HG03159 (cell line): Measurements from ENCODE around the gene CCDC9B.

Experiments used
- ATAC-seq: cut with Tn5 transposase; IDR thresholded peaks from one replicate; pipeline ENCODE4 v1.9.1; 2021; ENCODE audit warnings: mild to moderate bottlenecking, moderate library complexity; ENCODE audit not compliant: unreplicated experiment

The CCDC9B gene

DNA sequence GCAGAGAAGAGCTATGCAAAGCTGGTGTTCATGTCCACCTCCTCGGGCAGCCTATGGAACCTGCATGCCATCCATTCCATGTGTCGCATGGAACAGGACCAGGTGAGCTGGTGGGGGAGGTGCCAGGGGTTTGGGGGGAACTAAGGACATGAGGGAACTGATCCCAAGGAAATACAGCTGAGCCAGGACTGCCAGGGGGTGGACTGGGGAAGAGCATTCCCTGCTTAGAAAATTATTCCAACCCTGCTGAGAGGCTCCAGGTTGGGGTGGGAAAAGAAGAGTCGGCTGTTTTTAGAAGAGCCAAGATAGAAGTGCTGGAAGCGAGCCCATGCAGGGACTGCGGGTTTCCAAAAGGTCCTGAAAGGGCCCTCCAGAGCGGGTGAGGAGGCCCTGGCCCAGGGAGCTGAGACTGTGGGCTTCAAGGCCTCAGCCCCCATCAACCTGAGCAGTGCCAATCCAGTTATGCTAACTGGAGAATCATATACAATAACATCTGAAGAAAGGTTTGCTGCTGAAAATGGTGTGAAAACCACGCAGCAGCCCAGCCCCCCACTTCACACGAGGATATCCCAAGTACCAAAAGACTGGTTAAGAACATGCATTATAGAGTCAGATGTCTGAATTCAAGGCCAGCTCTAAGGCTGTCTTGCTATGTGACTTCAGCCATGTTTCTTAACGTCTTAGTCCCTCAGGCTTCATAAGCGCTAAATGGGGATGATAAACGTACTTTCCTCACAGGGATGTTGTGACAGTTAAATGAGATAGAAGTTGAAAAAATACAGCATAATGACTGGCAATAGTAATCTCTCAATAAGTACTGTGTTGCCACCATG, 25.1 kb upstream of the CCDC9B start:
- no peak for ATAC-seq

DNA sequence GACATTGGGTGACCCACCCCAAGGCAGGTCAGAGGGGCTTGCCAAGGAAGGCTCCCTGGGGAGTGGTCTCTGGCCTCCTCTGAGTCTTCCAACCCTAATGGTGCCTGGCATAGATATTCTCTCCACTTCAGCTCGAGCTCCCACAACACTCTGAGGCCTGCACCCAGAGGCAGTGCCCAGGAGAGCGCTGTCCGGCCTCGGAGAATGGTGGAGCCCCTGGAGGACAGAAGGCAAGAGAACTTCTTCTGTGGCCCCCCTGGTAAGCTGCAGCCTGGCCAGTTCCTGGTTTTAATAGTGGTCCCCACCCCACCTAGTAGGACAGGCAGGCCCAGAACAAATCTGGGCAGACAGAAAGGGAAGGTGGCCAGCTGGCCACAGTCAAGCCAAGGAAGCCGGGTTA, 24.3 kb upstream of the CCDC9B start:
- no peak for ATAC-seq

DNA sequence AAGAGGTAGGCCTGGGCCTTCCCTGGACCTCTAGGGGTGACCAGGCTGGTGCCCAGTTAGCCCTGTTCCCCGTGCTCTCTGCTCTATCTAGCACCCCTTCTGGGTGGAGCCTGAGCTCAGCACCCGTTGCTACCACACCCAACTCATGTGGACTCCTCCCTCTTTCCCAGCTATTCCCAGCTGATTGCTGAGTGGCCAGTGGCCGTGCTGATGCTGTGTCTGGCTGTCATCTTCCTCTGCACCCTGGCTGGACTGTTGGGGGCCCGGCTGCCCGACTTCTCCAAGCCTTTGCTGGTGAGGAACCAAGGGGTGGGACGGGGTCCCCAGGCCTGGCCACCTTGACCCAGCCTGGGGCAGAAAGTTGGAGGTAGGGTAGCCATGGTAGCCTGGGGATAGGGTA, 23.5 kb upstream of the CCDC9B start:
- ATAC-seq, result no peak

DNA sequence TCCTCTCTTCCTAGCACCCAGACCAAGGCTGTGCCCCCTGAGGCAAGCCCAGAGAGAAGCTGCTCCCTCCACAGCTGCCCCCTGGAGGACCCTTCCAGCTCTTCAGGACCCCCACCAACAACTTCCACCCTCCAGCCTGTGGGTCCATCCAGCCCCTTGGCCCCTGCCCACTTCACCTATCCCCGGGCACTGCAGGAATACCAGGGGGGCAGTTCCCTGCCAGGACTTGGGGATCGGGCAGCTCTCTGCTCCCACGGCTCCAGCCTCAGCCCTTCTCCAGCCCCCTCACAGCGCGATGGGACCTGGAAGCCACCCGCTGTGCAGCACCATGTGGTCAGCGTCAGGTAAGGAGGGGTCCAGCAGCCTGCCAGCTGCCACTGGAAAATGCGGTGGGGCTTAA, 22.9 kb upstream of the CCDC9B start:
- no peak for ATAC-seq

DNA sequence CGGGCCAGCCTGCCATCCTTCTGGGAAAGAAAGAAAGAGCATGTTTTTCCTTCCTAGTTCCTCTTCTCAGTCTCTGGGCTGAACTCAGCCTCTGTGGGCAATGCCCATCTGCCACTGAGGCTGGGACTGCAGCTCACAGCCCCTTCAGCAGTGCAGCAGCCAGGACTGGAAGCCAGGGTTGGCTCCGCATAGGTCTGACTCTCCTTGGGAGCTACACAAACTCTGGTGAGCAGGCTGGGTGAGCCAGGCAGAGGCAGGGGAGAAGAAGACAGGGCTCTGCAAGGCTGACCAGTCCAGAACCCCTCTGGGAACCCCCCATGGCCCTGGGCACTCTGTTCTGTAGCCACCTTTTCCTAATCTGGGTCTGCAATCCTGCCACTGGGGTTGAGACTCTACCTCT, 20.9 kb upstream of the CCDC9B start:
- no peak for ATAC-seq

- no peak for ATAC-seq
Measured at GRCh38 chr15:40360015-40360414, 19.3 kb upstream of the CCDC9B start.

- ATAC-seq, result peak; percentile 11
Measured at GRCh38 chr15:40358471-40359353, 18.0 kb upstream of the CCDC9B start.

- peak; percentile 79 for ATAC-seq
Measured at GRCh38 chr15:40357723-40358470, 17.2 kb upstream of the CCDC9B start, which contains the start of gene DISP2. Gene DISP2, plus strand, starts transcription at chr15:40358219. Its CDS starts 103 bp downstream, at chr15:40358322.

DNA sequence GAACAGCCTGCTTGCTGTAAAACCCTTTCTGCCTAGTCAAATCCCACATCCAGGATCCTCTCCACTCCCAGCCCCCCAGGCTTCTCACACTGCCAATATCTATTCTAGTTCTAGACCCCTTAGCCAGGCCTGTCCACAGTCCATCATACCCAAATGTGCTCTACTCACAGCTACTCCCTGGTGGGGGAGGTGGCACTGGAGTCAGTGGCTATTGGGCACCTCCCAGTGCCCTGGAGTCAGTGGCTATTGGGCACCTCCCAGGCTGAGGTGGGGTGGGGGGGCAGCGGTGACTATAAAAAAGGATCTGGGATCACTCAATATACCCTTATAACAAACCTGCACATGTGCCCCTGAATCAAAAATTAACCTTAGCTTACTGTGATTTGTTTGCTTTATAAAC, 16.5 kb upstream of the CCDC9B start:
- no peak for ATAC-seq

- no peak for ATAC-seq
Measured at GRCh38 chr15:40355976-40356585, 15.3 kb upstream of the CCDC9B start.

DNA sequence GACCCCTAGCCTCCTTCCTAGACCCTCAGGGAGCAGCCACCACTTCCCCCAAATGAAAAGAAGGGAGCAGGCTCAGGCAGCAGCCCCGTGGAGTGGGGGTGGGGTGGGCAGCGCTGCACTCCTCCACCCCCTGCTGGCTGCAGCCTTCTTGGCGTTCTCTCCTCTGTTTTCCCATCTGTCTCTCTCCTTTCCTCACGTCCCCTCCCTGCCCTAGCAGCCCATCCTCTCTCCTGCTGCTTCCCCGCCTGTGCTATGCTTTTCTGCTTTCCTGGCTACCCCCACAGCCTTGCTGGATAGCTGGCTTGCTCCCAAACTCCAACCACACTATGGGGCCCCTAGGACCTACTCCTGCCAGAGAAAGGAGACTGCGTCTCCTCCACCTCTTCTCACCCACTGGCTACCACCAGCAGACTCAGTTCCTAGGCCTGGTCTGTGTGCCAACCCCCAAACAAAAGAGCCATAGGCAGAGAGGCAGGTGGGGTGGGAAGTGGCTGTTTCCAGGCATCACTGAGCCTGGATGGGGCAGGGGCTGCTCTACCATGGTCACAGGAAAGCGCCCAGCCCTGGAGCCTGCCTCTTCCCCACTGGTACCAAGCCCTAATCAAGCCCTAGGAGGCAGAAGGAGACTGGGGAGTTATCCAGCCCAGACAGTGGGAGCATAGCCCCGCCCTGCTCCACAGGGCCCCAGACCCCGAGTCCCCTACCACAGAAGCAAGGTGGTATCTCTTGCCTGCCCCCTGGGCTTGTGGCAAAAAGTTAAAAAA, 13.9 kb upstream of the CCDC9B start:
- no peak for ATAC-seq

GRCh38 chr15:40353697-40354096, 13.0 kb upstream of the CCDC9B start:
- no peak for ATAC-seq

- ATAC-seq, result no peak
Measured at GRCh38 chr15:40352281-40352901, 11.7 kb upstream of the CCDC9B start.

- ATAC-seq, result no peak
Measured at GRCh38 chr15:40349163-40349562, 8.4 kb upstream of the CCDC9B start.

DNA sequence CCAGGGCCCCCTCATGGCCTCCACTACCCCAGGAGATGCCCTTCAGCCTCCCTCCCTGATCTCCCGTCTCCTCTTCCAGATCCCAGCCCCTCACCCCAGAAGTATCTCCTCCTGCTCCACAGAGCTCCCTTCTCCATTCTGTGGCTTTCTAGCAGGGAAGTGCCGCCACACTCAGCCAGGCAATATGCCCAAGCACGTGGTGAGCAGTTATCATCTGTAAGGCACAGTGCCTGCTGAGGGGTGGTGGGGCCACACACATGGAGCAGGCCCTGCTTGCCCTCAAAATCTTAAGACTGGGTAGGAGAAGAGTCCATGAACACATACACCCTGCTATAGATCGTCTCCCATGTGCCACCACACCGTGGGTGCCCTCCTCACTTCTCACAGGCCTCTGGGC, 7.7 kb upstream of the CCDC9B start:
- ATAC-seq, result no peak

DNA sequence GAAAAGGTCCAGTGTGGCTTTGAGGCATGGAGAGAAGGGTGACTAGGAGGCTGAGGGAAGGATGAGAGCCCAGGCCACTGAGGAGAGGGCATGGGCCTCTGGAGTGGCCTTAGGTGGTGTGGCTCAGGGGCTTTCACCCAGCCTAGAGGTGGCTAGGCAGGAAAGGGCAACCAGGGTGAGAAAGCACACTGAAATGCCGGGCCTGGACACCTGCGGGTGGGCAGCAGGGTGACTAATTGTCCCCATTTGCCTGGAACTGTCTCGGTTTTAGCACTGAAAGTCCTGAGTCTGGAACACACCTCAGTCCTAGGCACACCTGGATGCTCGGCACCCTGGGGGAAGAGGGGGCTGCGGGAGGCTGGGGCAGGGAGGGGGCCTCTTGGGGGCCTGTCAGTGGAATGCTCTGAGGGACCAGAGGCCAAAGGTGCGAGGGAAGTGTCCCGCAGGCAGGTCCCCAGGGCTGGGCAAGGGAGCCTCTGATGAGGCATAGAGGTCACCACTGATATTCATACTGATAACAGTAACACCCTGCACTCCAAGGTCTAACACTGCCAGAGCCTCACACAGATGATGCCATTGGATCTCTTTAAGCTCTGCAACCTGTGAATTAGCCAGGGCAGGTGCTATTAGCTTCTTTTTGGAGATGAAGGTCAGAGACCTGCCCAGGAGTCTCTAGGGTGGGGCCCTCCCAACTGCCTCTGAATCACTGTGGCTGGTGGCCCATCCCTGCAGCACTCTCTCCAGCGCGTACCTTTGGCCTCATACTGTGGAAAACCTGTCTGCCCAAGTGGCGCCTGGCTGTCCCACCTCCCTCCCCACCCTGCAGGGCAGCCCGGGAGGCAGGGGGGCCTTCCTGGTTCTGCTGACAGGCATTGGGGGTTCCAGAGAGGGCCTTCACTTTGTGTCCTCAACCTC, 7.1 kb upstream of the CCDC9B start:
- no peak for ATAC-seq

- no peak for ATAC-seq
Measured at GRCh38 chr15:40346579-40347558, 6.1 kb upstream of the CCDC9B start.
